Heart left ventricle (tissue), 16 donors: Measurements from ENCODE around the gene TBC1D21. TPM values are rescaled to one million over a fixed set of nuclear protein-coding genes. Genes with fewer than 3 reads are reported as not detected.

Experiments used
- ATAC-seq, 4 donors: fragments of 200-7000 bp; cut with Tn5 transposase; one replicate each; pipeline ENCODE4 v1.9.1; 2020 to 2022; ENCODE audit warnings: moderate library complexity in 4 of 4, mild to moderate bottlenecking in 3 of 4, moderate number of reproducible peaks in 1 of 4
- DNase-seq, 5 donors: peaks; one replicate each; pipeline ENCODE4 v3.0.0-alpha.2; 2020
- H3K27ac ChIP-seq, 12 donors: fragments of 200-600 bp; sonication (generic) in 4 of 12; one replicate each; pipeline versions ENCODE4 v1.5.0 to v1.8.0; 2016 to 2022; ENCODE audit warnings: mild to moderate bottlenecking in 2 of 12
- H3K27me3 ChIP-seq, 9 donors: fragments of 200-600 bp; sonication (generic) in 2 of 9; one replicate each; pipeline versions ENCODE4 v1.5.1 to v1.8.0; 2016 to 2022; ENCODE audit warnings: mild to moderate bottlenecking in 3 of 9
- H3K36me3 ChIP-seq, 9 donors: fragments of 200-600 bp; sonication (generic) in 2 of 9; one replicate each; pipeline versions ENCODE4 v1.5.0 to v1.8.0; 2018 to 2022; ENCODE audit warnings: mild to moderate bottlenecking in 2 of 9
- H3K4me1 ChIP-seq, 12 donors: fragments of 200-600 bp; sonication (generic) in 4 of 12; one replicate each; pipeline versions ENCODE4 v1.5.0 to v1.8.0; 2016 to 2022; ENCODE audit warnings: mild to moderate bottlenecking in 3 of 12
- H3K4me3 ChIP-seq, 12 donors: fragments of 200-600 bp; sonication (generic) in 4 of 12; one replicate each; pipeline versions ENCODE4 v1.5.0 to v1.8.0; 2017 to 2022; ENCODE audit warnings: mild to moderate bottlenecking in 9 of 12, moderate library complexity in 4 of 12
- H3K9me3 ChIP-seq, 12 donors: fragments of 200-600 bp; sonication (generic) in 4 of 12; one replicate each; pipeline versions ENCODE4 v1.5.0 to v1.8.0; 2016 to 2022; ENCODE audit warnings: mild to moderate bottlenecking in 1 of 12
- POLR2A ChIP-seq, 2 donors: fragments of 450-650 bp; IDR thresholded peaks; one replicate each; pipeline ENCODE4 v1.6.1; 2017; ENCODE audit warnings: antibody characterized with exemption in 2 of 2, mild to moderate bottlenecking in 2 of 2, moderate library complexity in 2 of 2
- WGBS, 4 donors: extraction: QIAGEN DNeasy Blood & Tissue Kit in 2 of 4; methylation state at CpG; one replicate each; pipeline versions ENCODE4 v1.1.5 to v1.1.7; 2013 to 2018; 5-methylcytosine and 5-hydroxymethylcytosine counted together
- intact Hi-C, 10 donors: fragments of 100-400 bp; cut with DNase I; formaldehyde crosslinking; loops; one replicate each; pipeline versions ENCODE4 v1.11.1 to v1.14.2; 2022
- polyA plus RNA-seq, 2 donors: library from polyadenylated mRNA; stranded (reverse); fragments of 200-250 nt; gene quantifications; one replicate each; pipeline ENCODE4 v1.2.3, GENCODE V29; 2013
- total RNA-seq, 9 donors: library from RNA; depleted of rRNA in 2 of 9; stranded (reverse); fragments of >200 nt in 2 of 9; fragmentation: NEBNext Ultra II Directional in 3 of 9; extraction: Animal tissue kit (Norgen Biotek cat#: 25700) in 3 of 9; gene quantifications; one replicate each; pipeline versions ENCODE4 v1.1.0 to v1.2.4, GENCODE V29; 2016 to 2023
- TF ChIP-seq, protein P1 (sequence below), 12 donors: fragments of 200-600 bp; sonication (generic) in 4 of 12; IDR thresholded peaks; one replicate each; pipeline versions ENCODE4 v1.5.0 to v1.8.0; 2018 to 2022; ENCODE audit warnings: antibody characterized with exemption in 12 of 12, mild to moderate bottlenecking in 5 of 12
- donor health status: ischemic (EF 13 %, LVEDD 7.1; RV severe dilation, severe dysfunction).
- donor health status: healthy with polysubstance abuse.
- donor health status: DM: no; HTN: yes; CAD: no.
- donor health status: DM: no; HTN: no; CAD: no.
- donor health status: ischemic (EF 25% LVEDD 6.9; RV normal size, moderate dysfunction).
- donor health status: ischemic (EF 25% LVEDD 5.7; RV mildly dilated, moderate dysfunction).
- donor health status: healthy.
- donor health status: DM: yes; HTN: yes; CAD: no.
- donor health status: ischemic (EF 35%, LVEDD 5.7; RV mildly dilated, moderate dysfunction).
- donor health status: nonischemic (EF 11% LVEDD 7.7; RV severe dilation, severe dysfunction).
- donor health status: DM: yes; HTN: yes; CAD: no.
- donor health status: PGD.
- donor health status: ischemic (EF 29% LVEDD 5.4; RV normal size, mild dysfunction).
- donor health status: nonischemic (EF 23%, LVEDD 6.1; RV moderate dilation, normal function).

TBC1D21 gene
- total and polyA plus RNA-seq, 11 donors: not detected

DNA sequence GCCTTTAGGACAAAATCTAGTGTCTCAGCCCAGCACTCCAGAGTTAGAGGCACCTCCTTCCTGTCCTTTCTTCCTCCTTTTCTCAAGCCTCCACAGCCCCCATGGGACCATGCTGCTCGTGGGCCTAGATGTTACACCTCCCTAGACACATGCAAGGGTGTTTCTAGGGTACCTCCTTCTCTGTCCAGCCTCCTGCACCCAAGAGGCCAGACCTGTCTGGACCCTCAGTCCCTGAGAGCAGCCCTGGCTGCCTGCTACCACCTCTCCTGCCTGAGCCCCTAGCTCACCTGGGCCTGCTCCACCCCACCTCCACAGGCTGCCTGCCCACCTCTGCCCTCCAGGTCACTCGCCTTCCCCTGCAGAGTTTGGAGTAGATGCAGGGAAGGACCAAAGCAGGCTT is 58.1 kb downstream of the TBC1D21 start:
- no peak for TF ChIP-seq POLR2A (IDR thresholded peaks at IDR 0.05)
- TF ChIP-seq, protein P1, sequence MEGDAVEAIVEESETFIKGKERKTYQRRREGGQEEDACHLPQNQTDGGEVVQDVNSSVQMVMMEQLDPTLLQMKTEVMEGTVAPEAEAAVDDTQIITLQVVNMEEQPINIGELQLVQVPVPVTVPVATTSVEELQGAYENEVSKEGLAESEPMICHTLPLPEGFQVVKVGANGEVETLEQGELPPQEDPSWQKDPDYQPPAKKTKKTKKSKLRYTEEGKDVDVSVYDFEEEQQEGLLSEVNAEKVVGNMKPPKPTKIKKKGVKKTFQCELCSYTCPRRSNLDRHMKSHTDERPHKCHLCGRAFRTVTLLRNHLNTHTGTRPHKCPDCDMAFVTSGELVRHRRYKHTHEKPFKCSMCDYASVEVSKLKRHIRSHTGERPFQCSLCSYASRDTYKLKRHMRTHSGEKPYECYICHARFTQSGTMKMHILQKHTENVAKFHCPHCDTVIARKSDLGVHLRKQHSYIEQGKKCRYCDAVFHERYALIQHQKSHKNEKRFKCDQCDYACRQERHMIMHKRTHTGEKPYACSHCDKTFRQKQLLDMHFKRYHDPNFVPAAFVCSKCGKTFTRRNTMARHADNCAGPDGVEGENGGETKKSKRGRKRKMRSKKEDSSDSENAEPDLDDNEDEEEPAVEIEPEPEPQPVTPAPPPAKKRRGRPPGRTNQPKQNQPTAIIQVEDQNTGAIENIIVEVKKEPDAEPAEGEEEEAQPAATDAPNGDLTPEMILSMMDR (IDR thresholded peaks at IDR 0.05): no peak
- peak overlapping the region in 6 of 12 donors; percentile 11 to 97 (median 60) for H3K27ac ChIP-seq
- peaks cover 0 to 3% (median 0%) of the 10 kb centered on the region in 9 donors for H3K36me3 ChIP-seq
- 62 to 74% (median 73%) methylated on average over 2 of the region's 2 CpGs for WGBS, 4 donors
- no peak for ATAC-seq
- H3K27me3 ChIP-seq: peaks cover 0 to 18% (median 0%) of the 10 kb centered on the region in 9 donors
- intact Hi-C loops: no loop called here
- peak in 2 of 5 donors; percentile 18 to 52 for DNase-seq
- no peaks in the 10 kb centered on the region for H3K9me3 ChIP-seq
- H3K4me3 ChIP-seq: no peak overlapping the region
- H3K4me1 ChIP-seq: peaks cover 4 to 80% (median 35%) of the 10 kb centered on the region in 12 donors

DNA sequence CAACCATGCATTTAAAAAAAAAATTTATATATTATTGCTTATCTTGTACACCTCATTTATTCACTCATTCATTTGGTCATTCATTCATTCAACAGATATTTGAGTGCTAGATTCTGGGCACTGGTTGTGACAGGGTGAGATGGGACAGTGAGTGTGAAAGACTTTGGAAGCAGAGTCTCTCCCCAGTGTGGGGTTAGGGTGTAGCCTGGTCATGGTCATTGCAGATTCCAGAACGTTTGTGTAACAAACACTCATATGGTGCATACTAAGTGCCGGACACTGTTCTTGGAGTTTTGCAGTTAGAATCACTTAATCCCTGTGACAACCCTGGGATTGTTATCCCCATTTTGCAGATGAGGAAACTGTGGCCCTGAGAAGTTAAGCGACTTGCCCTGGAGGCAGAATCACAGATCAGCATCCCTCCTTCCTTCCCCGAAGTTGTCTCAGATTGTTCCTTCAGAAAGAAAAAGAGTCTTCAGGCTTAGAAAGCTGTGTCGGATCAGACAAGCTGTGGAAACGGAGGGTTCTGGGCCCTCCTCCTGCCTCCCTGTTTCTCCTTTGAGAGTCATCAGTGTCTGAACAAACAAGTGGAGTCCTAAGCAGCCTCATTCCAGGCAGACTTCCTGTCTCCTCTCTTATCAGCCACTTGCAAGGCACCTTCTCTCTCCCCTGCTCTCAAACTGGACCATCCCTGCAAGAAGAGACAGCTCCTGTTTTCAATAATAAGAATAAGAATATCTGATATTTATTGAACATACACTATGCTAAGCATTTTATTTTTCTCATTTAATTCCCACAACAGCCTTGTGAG is 59.2 kb downstream of the TBC1D21 start:
- TF ChIP-seq POLR2A (IDR thresholded peaks at IDR 0.05): no peak
- Histone ChIP-seq H3K9me3 (no peaks in the 10 kb centered on the region), H3K4me3 (no peak overlapping the region), H3K27me3 (peaks cover 0 to 8% (median 0%) of the 10 kb centered on the region in 9 donors), H3K36me3 (peaks cover 0 to 3% (median 0%) of the 10 kb centered on the region in 9 donors), H3K27ac (peak overlapping the region in 3 of 12 donors; percentile 23 to 97 (median 59)), H3K4me1 (peaks cover 0 to 83% (median 33%) of the 10 kb centered on the region in 12 donors)
- WGBS, 4 donors: 47 to 73% (median 58%) methylated on average over 6 of the region's 6 CpGs
- intact Hi-C loops: no loop called here
- DNase-seq (peak in 2 of 5 donors; percentile 29 to 31), ATAC-seq (peak in 1 of 4 donors; percentile 5)

DNA sequence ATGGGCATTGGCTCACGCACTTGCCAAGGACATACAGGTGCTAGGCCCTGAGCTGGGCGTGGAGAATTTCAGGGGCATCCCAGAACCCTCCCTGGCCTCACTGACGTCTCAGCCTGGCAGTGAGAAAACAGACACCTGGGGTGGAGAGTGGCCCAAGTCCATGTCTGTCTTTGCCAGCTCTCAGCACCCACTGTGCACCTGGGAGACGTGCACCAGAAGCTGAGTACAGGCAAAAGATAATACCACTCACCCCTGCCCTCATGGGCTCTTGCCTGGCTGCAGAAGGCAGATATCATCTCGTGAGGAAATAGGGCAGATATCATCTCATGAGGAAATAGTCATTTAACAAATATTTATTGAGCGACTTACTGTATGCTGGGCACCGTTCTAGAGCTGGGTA is 60.9 kb downstream of the TBC1D21 start:
- TF ChIP-seq, protein P1 (IDR thresholded peaks at IDR 0.05): no peak
- TF ChIP-seq POLR2A (IDR thresholded peaks at IDR 0.05): no peak
- no peaks in the 10 kb centered on the region for H3K27me3 ChIP-seq
- ATAC-seq (no peak), DNase-seq (peak in 2 of 5 donors; percentile 15 to 35)
- H3K9me3 ChIP-seq: no peaks in the 10 kb centered on the region
- H3K36me3 ChIP-seq: peaks cover 0 to 3% (median 0%) of the 10 kb centered on the region in 9 donors
- H3K27ac ChIP-seq: peak overlapping the region in 1 of 12 donors; percentile 97
- intact Hi-C loops: no loop called here
- H3K4me1 ChIP-seq: peaks cover 0 to 75% (median 20%) of the 10 kb centered on the region in 12 donors
- 74 to 81% (median 81%) methylated on average over 7 of the region's 7 CpGs for WGBS, 4 donors
- H3K4me3 ChIP-seq: no peak overlapping the region

DNA sequence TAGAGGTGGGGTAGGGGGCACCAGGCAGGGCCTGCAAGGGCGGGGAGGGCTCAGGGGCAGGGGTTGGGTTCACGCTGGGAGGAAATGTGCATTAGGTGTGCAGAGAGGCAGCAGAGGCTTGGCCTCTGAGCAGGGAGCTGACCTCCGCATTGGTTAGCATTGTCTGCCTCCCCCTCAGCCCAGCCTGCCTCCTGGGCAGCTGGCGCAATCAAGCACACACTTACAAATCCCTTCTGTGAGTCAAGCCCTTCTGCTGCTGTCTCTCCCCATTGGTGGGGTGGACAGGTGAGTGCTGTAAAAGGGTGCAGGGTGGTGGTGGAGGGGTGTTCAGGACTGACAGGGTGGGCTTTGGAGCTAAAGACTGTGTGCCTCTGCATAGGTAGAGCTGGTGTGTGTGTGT is 62.2 kb downstream of the TBC1D21 start:
- intact Hi-C loops: no loop called here
- H3K36me3 ChIP-seq: peaks cover 0 to 3% (median 0%) of the 10 kb centered on the region in 9 donors
- H3K27me3 ChIP-seq: no peaks in the 10 kb centered on the region
- no peak overlapping the region for H3K4me3 ChIP-seq
- whole genome bisulfite sequencing, 4 donors: 88 to 98% (median 93%) methylated on average over 3 to 4 of the region's 4 CpGs
- ATAC-seq (no peak), DNase-seq (peak in 3 of 5 donors; percentile 22 to 34 (median 26))
- no peaks in the 10 kb centered on the region for H3K9me3 ChIP-seq
- peaks cover 0 to 76% (median 19%) of the 10 kb centered on the region in 12 donors for H3K4me1 ChIP-seq
- TF ChIP-seq, protein P1 (IDR thresholded peaks at IDR 0.05): no peak
- TF ChIP-seq POLR2A (IDR thresholded peaks at IDR 0.05): no peak
- H3K27ac ChIP-seq: peak overlapping the region in 1 of 12 donors; percentile 34
